HepG2 (cell line): Measurements from ENCODE around the gene ZNF281. TPM values are rescaled to one million over a fixed set of nuclear protein-coding genes. Genes with fewer than 3 reads are reported as not detected.

Experiments used
- ATAC-seq: fragments of 200-7000 bp; cut with Tn5 transposase; 3 replicates; pipeline ENCODE4 v1.9.1; 2020; ENCODE audit warnings: mild to moderate bottlenecking, moderate library complexity
- BruUV-seq: library from RNA; stranded (reverse); fragments of 400-500 nt; replicated peaks from 2 replicates; lab custom pipeline; 2021; lab: Mats Ljungman, UMichigan
- CTCF ChIA-PET: fragments of 300-600 bp; formaldehyde crosslinking; extraction: SDS; loops from one replicate; lab custom pipeline; 2021; ENCODE audit warnings: low total read pairs, inconsistent platforms, low intra/inter-chr PET ratio; lab: Yijun Ruan, JAX
- POLR2A ChIA-PET: fragments of 350-600 bp; sonication (Branson Sonifier 250); formaldehyde crosslinking; loops from one replicate; lab custom pipeline; 2020; ENCODE audit warnings: antibody characterized with exemption, inconsistent platforms; lab: Yijun Ruan, JAX
- DNase-seq: peaks from one replicate; pipeline ENCODE4 v3.0.0-alpha.2; 2015; ENCODE audit warnings: low spot score
- FAIRE-seq: peaks from 3 replicates; lab custom pipeline; 2011; peaks lifted over from hg19 to GRCh38; lab: Jason Lieb, UNC
- H2AFZ ChIP-seq: one replicate; pipeline ENCODE4 v1.6.1; 2011; ENCODE audit warnings: low read length, inconsistent platforms
- H3K27ac ChIP-seq: fragments of 300-600 bp; 3 replicates; pipeline ENCODE4 v1.8.0; 2011; ENCODE audit warnings: mixed run types, mild to moderate bottlenecking, mixed read lengths, low read length, inconsistent platforms; ENCODE audit not compliant: insufficient read depth; ENCODE audit errors: extremely low read length
- H3K27me3 ChIP-seq, 2 experiments: fragments of 200-600 bp in 1 of 2; 2 replicates in 1 of 2; 3 replicates in 1 of 2; pipeline versions ENCODE4 v1.6.0 to v1.8.0; 2011; ENCODE audit warnings: low read length in 2 of 2, mild to moderate bottlenecking in 2 of 2, moderate library complexity in 2 of 2, inconsistent platforms in 1 of 2; ENCODE audit not compliant: insufficient read depth in 2 of 2, control insufficient read depth in 1 of 2
- H3K36me3 ChIP-seq, 2 experiments: fragments of 200-600 bp in 1 of 2; replicated peaks in 1 of 2; 2 replicates in 1 of 2; 3 replicates in 1 of 2; pipeline versions ENCODE4 v1.5.1 to v1.8.0; 2011; ENCODE audit warnings: low read length in 2 of 2, inconsistent platforms in 1 of 2; ENCODE audit not compliant: insufficient read depth in 2 of 2, control insufficient read depth in 1 of 2
- H3K4me1 ChIP-seq: 2 replicates; pipeline ENCODE4 v1.5.1; 2012; ENCODE audit warnings: low read length, inconsistent platforms; ENCODE audit not compliant: insufficient read depth
- H3K4me2 ChIP-seq: 2 replicates; pipeline ENCODE4 v1.6.0; 2011; ENCODE audit warnings: low read depth, low read length, inconsistent platforms
- H3K4me3 ChIP-seq, 3 experiments: fragments of 200-600 bp in 1 of 3; sonication (generic), shearing (Covaris generic) in 1 of 3; replicated peaks in 1 of 3; 2 replicates each; pipeline ENCODE4 v1.5.1; 2011 to 2016; ENCODE audit warnings: low read length in 3 of 3, inconsistent platforms in 2 of 3, low read depth in 2 of 3, mild to moderate bottlenecking in 2 of 3, control low read depth in 1 of 3, mixed read lengths in 1 of 3; ENCODE audit not compliant: insufficient read depth in 1 of 3
- H3K79me2 ChIP-seq: one replicate; pipeline ENCODE4 v1.6.1; 2011; ENCODE audit warnings: low read length, inconsistent platforms; ENCODE audit not compliant: insufficient read depth
- H3K9ac ChIP-seq: 2 replicates; pipeline ENCODE4 v1.6.0; 2011; ENCODE audit warnings: mild to moderate bottlenecking, low read depth, low read length, inconsistent platforms; ENCODE audit not compliant: insufficient read depth
- H3K9me3 ChIP-seq: 2 replicates; pipeline ENCODE4 v1.5.1; 2012; ENCODE audit warnings: mild to moderate bottlenecking, low read length
- H4K20me1 ChIP-seq: 2 replicates; pipeline ENCODE4 v1.6.0; 2011; ENCODE audit warnings: inconsistent platforms, mild to moderate bottlenecking, low read length, moderate library complexity; ENCODE audit not compliant: insufficient read depth
- CEBPG ChIP-seq: IDR thresholded peaks from 2 replicates; pipeline ENCODE4 v1.6.1; 2016
- CHD2 ChIP-seq: IDR thresholded peaks from 2 replicates; pipeline ENCODE4 v1.6.1; 2011; ENCODE audit warnings: low read depth, low read length, improper control_type of control experiment
- DPF2 ChIP-seq: sonication (generic); formaldehyde crosslinking; IDR thresholded peaks from 2 replicates; pipeline ENCODE4 v1.4.0; 2020; ENCODE audit warnings: mild to moderate bottlenecking, low read depth, missing genetic modification reagents, borderline replicate concordance
- EEA1 ChIP-seq: sonication (generic); formaldehyde crosslinking; IDR thresholded peaks from 2 replicates; pipeline ENCODE4 v1.5.1; 2020; ENCODE audit warnings: mild to moderate bottlenecking, missing genetic modification reagents, borderline replicate concordance
- IKZF4 ChIP-seq: sonication (generic); formaldehyde crosslinking; IDR thresholded peaks from 2 replicates; pipeline ENCODE4 v1.5.1; 2020; ENCODE audit warnings: borderline replicate concordance, mild to moderate bottlenecking, low read depth, missing genetic modification reagents; ENCODE audit errors: not compliant biosample characterization
- KDM3A ChIP-seq: IDR thresholded peaks from 2 replicates; pipeline ENCODE4 v1.6.1; 2018; ENCODE audit warnings: low read depth, missing compliant biosample characterization
- KLF13 ChIP-seq: sonication (generic); formaldehyde crosslinking; IDR thresholded peaks from 2 replicates; pipeline ENCODE4 v1.4.0; 2020; ENCODE audit warnings: mild to moderate bottlenecking, missing genetic modification reagents
- MTF1 ChIP-seq: sonication (generic); formaldehyde crosslinking; IDR thresholded peaks from 2 replicates; pipeline ENCODE4 v1.5.0; 2020; ENCODE audit warnings: missing genetic modification reagents
- NCOA1 ChIP-seq: sonication (generic); formaldehyde crosslinking; IDR thresholded peaks from 2 replicates; pipeline ENCODE4 v1.9.0; 2021; ENCODE audit warnings: missing genetic modification reagents
- SRY ChIP-seq: sonication (generic); formaldehyde crosslinking; IDR thresholded peaks from 2 replicates; pipeline ENCODE4 v1.8.0; 2022; ENCODE audit warnings: mild to moderate bottlenecking, missing genetic modification reagents
- SYNCRIP ChIP-seq: fragments of 200-400 bp; formaldehyde crosslinking; IDR thresholded peaks from 2 replicates; pipeline ENCODE4 v1.6.1; 2018; ENCODE audit warnings: mild to moderate bottlenecking, low read depth, low read length; ENCODE audit not compliant: insufficient read depth
- ZNF280D ChIP-seq: sonication (generic); formaldehyde crosslinking; IDR thresholded peaks from 2 replicates; pipeline ENCODE4 v1.5.1; 2020; ENCODE audit warnings: mild to moderate bottlenecking, missing genetic modification reagents
- ZNF30 ChIP-seq: sonication (generic); formaldehyde crosslinking; IDR thresholded peaks from 2 replicates; pipeline ENCODE4 v1.5.0; 2020; ENCODE audit warnings: mild to moderate bottlenecking, missing genetic modification reagents
- ZNF432 ChIP-seq: sonication (generic); formaldehyde crosslinking; IDR thresholded peaks from 2 replicates; pipeline ENCODE4 v1.5.0; 2020; ENCODE audit warnings: missing genetic modification reagents, mild to moderate bottlenecking, borderline replicate concordance
- ZNF512B ChIP-seq: sonication (generic); formaldehyde crosslinking; IDR thresholded peaks from 2 replicates; pipeline ENCODE4 v1.5.1; 2020; ENCODE audit warnings: missing genetic modification reagents, mild to moderate bottlenecking, borderline replicate concordance
- ZNF709 ChIP-seq: sonication (generic); formaldehyde crosslinking; IDR thresholded peaks from 2 replicates; pipeline ENCODE4 v1.5.0; 2020; ENCODE audit warnings: mild to moderate bottlenecking, missing genetic modification reagents
- ZNF747 ChIP-seq: sonication (generic); formaldehyde crosslinking; IDR thresholded peaks from 2 replicates; pipeline ENCODE4 v1.8.1; 2023; ENCODE audit warnings: missing genetic modification reagents, mild to moderate bottlenecking, borderline replicate concordance
- WGBS: methylation state at CpG from one replicate; pipeline ENCODE4 v1.1.6; 2017; ENCODE audit warnings: low lambda C conversion rate; 5-methylcytosine and 5-hydroxymethylcytosine counted together
- in situ Hi-C: cut with HindIII; loops from 2 replicates; pipeline ENCODE4 v1.10.0; 2017; ENCODE audit warnings: low pct_unique_long_range_greater_than_20kb; ENCODE audit not compliant: extremely low pct_ligation_motif_present
- intact Hi-C: fragments of 100-400 bp; cut with micrococcal nuclease; formaldehyde crosslinking; loops from one replicate; pipeline ENCODE4 v1.10.0; 2022; ENCODE audit not compliant: unreplicated experiment
- polyA plus RNA-seq, 8 experiments: library from polyadenylated mRNA; depleted of rRNA in 3 of 8; stranded (reverse) in 7 of 8; unstranded in 1 of 8; fragments of >200 nt; fragmentation: Illumina TruSeq in 4 of 8; extraction: Trizol in 4 of 8; gene quantifications; 2 replicates each; pipeline versions ENCODE4 v1.2.1 to v1.2.3, GENCODE V29; 2011 to 2016; ENCODE audit warnings: low read depth in 4 of 8, missing spikeins in 1 of 8, mixed read lengths in 1 of 8; ENCODE audit not compliant: insufficient read depth in 1 of 8
- total RNA-seq, 5 experiments: library from RNA; depleted of rRNA; stranded (reverse); fragments of >200 nt; fragmentation: Illumina TruSeq; extraction: Trizol; gene quantifications; 2 replicates each; pipeline ENCODE4 v1.2.3, GENCODE V29; 2016; ENCODE audit warnings: low read depth in 1 of 5
- TF ChIP-seq, protein P1 (sequence below): IDR thresholded peaks from 2 replicates; pipeline ENCODE4 v1.6.1; 2016; ENCODE audit warnings: mild to moderate bottlenecking

Gene ZNF281
- total and polyA plus RNA-seq, 2 of the 13 experiments (the other 11 are each of a cell fraction or from before 2014, with no cell fraction given): 7.7 to 20.6 TPM

DNA sequence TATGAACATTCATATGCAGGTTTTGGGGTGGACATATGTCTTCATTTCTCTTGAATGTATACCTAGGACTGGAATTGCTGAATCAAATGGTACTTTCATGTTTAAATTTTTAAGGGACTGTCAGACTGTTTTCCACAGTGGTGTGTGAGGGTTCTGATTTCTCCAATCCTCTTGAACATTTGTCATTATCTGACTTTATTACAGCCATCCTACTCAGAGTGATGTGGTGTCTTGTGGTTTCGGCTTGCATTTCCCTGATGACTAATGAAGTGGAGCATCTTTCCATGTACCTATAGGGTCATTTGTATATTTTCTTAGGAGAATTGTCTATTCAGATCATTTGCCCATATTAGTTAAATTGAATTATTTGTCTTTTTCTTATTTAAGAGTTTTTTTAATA lies 35.4 kb upstream of the ZNF281 start:
- intact Hi-C loops: no loop called here
- in situ Hi-C loops: no loop called here
- POLR2A ChIA-PET: no interaction called here
- DNase-seq (no peak), FAIRE-seq (no peak), ATAC-seq (no peak)
- Histone ChIP-seq H3K9ac (no peak overlapping the region), H3K4me2 (no peak overlapping the region), H4K20me1 (no peaks in the 10 kb centered on the region), H2AFZ (no peak overlapping the region), H3K36me3 (no peaks in the 10 kb centered on the region), H3K4me1 (no peaks in the 10 kb centered on the region), H3K27me3 (no peaks in the 10 kb centered on the region), H3K4me3 (no peak overlapping the region), H3K9me3 (no peaks in the 10 kb centered on the region), H3K27ac (no peak overlapping the region), H3K79me2 (no peaks in the 10 kb centered on the region)
- no TSS peak for BruUV-seq
- CTCF ChIA-PET: no interaction called here
- 80% methylated on average over 1 of the region's 1 CpG for WGBS
- TF ChIP-seq ZNF30 (CRISPR knock-in tag) (no peak), KLF13 (CRISPR knock-in tag) (no peak), SYNCRIP (no peak), ZNF280D (no peak), ZNF709 (CRISPR knock-in tag) (no peak), ZNF747 (CRISPR knock-in tag) (no peak), NCOA1 (CRISPR knock-in tag) (no peak), SRY (CRISPR knock-in tag) (no peak), DPF2 (CRISPR knock-in tag) (no peak), IKZF4 (CRISPR knock-in tag) (no peak), EEA1 (no peak), CEBPG (CRISPR knock-in tag) (no peak), ZNF432 (CRISPR knock-in tag) (no peak), MTF1 (CRISPR knock-in tag) (no peak), KDM3A (no peak), ZNF512B (no peak), CHD2 (no peak)
- TF ChIP-seq, protein P1, sequence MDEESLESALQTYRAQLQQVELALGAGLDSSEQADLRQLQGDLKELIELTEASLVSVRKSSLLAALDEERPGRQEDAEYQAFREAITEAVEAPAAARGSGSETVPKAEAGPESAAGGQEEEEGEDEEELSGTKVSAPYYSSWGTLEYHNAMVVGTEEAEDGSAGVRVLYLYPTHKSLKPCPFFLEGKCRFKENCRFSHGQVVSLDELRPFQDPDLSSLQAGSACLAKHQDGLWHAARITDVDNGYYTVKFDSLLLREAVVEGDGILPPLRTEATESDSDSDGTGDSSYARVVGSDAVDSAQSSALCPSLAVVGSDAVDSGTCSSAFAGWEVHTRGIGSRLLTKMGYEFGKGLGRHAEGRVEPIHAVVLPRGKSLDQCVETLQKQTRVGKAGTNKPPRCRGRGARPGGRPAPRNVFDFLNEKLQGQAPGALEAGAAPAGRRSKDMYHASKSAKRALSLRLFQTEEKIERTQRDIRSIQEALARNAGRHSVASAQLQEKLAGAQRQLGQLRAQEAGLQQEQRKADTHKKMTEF (CRISPR knock-in tag): no peak
